Fibroblast of the aortic adventitia (primary cell): ENCODE measurements around the gene CEMIP. TPM values are rescaled to one million over a fixed set of nuclear protein-coding genes. Genes with fewer than 3 reads are reported as not detected.

ENCODE experiments used
- DNase-seq: peaks from one replicate; pipeline ENCODE4 v3.0.0-alpha.2; 2010; ENCODE audit warnings: low read depth
- H3K4me3 ChIP-seq: 2 replicates; pipeline ENCODE4 v1.5.1; 2011; ENCODE audit warnings: low read depth, mild to moderate bottlenecking, control low read depth, low read length, moderate library complexity
- total RNA-seq: library from RNA; depleted of rRNA; stranded (reverse); fragments of >200 nt; gene quantifications from 2 replicates; pipeline ENCODE4 v1.2.3, GENCODE V29; 2012; ENCODE audit warnings: low replicate concordance
- TF ChIP-seq, protein P1 (sequence below): IDR thresholded peaks from 2 replicates; pipeline ENCODE4 v1.5.1; 2011; ENCODE audit warnings: mild to moderate bottlenecking, low read length, control low read depth, inconsistent platforms; ENCODE audit not compliant: insufficient read depth

Gene CEMIP
- total RNA-seq, 1 donor = 225 TPM

DNA sequence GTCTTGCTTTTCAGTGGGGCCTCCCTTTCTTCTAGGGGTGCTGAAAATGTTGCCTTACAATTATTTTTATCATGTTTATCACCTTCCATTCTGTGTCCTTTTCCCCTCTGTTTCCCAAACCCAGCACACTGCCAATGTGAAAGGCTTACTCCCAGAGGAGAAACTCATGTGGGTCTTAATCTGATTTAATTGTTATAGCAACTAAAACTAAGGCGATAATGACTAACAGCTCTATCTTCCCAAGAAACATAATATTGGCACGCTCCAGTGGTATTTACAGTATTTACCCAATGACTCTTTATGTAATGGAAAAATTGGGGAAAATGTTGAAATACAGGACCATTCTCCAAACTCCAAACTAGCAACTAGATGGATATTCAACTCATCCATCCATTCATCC, 152.0 kb downstream of the CEMIP start:
- DNase-seq = peak; percentile 62
- H3K4me3 ChIP-seq = no peak overlapping the region
- TF ChIP-seq, protein P1, sequence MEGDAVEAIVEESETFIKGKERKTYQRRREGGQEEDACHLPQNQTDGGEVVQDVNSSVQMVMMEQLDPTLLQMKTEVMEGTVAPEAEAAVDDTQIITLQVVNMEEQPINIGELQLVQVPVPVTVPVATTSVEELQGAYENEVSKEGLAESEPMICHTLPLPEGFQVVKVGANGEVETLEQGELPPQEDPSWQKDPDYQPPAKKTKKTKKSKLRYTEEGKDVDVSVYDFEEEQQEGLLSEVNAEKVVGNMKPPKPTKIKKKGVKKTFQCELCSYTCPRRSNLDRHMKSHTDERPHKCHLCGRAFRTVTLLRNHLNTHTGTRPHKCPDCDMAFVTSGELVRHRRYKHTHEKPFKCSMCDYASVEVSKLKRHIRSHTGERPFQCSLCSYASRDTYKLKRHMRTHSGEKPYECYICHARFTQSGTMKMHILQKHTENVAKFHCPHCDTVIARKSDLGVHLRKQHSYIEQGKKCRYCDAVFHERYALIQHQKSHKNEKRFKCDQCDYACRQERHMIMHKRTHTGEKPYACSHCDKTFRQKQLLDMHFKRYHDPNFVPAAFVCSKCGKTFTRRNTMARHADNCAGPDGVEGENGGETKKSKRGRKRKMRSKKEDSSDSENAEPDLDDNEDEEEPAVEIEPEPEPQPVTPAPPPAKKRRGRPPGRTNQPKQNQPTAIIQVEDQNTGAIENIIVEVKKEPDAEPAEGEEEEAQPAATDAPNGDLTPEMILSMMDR = no peak

DNA sequence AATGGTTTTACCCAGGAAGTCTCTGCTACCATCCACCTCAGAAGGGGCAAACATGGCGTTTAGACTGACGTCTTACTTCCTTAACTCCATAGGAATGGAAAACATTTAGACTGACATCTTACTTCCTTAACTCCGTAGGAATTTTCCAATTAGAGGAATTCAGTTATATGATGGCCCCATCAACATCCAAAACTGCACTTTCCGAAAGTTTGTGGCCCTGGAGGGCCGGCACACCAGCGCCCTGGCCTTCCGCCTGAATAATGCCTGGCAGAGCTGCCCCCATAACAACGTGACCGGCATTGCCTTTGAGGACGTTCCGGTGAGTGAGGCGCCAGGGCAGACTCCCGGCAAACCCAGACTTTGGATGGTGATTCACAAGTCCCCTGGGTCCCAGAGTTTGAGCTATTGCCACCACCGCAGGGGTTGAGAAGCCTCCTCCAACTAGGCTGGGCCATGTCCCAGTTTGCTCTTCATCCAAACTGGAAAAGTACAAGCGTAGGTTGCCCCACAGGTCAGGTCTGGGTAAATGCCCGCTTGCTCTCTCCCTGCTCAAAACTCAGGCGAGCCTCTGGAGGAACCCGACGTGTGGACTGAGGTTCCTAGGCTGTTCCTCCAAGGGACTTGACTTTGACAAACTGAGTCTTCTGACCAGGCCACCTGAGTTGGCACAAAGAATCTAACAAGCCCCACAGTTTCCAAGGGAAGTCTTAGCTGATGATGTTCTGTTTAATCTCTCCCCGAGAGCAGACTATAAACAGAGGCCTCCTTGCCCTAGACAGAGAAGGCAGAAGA, 152.7 kb downstream of the CEMIP start:
- TF ChIP-seq, protein P1 = no peak
- no peak overlapping the region for H3K4me3 ChIP-seq
- DNase-seq = no peak

DNA sequence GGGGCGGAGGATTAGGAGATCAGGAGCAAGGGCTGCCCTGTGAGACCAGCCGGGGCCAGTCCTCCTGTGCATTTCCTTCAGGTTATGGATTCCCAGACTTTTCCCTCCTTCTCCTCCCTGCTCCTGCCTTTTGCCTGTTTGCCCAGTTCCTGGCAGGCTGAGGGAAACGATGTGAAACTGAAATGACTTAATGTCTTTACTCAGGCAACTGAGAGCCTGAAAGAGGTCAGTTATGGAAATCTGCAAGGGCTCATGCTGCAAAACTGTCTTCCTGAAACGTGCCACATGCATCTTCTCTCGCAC, 153.3 kb downstream of the CEMIP start:
- no peak for DNase-seq
- TF ChIP-seq, protein P1 = no peak
- no peak overlapping the region for H3K4me3 ChIP-seq

DNA sequence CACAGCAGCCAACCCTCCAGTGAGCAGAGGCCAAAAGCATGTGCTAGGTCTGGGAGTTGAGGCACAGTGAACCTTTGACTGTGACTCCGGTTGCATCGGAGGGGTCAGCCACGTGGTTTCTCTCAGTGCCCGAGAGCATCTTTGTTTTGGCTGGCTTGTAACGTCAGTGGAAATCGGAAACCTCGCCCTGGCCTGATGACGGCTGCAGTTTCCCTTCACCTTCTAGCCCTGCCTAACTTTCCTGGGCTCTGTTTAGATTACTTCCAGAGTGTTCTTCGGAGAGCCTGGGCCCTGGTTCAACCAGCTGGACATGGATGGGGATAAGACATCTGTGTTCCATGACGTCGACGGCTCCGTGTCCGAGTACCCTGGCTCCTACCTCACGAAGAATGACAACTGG, 153.8 kb downstream of the CEMIP start:
- H3K4me3 ChIP-seq = no peak overlapping the region
- peak; percentile 69 for DNase-seq
- TF ChIP-seq, protein P1 = no peak

DNA sequence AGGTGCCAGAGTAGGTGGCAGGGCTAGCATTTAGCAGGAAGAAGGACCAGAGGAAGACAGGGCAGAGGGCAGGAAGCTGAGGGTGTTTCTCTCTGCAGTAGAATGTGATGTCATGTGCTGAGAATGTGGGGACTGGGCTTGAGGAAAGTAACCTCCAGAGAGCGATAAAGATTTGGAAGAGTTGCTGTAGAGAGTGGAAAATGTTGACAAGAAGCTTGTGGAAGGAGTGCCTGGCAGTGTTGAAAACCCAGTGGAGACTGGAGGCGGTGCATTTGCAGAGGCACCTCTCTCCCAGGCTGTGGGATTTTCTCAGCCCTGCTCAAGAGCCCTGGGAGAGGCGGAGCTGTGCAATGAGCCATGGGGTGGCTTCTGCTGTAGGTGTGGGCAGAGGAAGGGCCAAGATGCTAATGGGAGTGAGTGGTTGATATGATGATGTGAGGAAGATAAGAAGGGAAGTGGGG, 155.6 kb downstream of the CEMIP start:
- no peak overlapping the region for H3K4me3 ChIP-seq
- peak; percentile 70 for DNase-seq
- TF ChIP-seq, protein P1 = peak; percentile 19

DNA sequence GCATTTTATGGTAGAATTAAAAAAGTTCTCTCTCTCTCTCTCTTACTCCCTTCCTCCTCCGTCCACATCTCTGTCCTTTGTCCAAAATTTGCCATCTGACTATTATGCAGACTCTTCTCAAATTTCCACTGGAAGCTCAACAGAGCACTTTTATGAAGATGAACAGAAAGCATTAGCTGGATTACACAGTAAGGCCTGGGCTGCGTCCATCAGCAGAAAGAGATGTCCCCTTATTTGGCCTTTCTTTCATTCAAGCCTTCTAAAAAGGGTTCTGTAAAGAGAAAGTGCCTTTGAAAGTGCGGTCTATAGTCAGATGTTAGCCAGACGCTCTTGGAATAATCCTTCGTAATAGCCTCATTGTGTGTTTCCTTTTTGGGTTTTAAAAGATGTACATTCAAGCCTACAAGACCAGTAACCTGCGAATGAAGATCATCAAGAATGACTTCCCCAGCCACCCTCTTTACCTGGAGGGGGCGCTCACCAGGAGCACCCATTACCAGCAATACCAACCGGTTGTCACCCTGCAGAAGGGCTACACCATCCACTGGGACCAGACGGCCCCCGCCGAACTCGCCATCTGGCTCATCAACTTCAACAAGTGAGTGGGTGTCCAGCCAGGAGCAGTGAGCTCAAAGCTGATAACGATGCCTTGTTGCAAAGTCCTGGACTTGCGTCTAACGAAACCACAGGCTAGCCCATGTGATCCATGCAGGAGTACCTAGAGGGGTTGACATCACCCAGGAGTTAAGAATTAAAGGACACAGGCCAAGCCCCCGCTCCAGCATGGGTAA, 157.3 kb downstream of the CEMIP start:
- DNase-seq = no peak
- TF ChIP-seq, protein P1 = no peak
- no peak overlapping the region for H3K4me3 ChIP-seq
